ENCODE results near the gene NTRK2.

Gene NTRK2

DNA sequence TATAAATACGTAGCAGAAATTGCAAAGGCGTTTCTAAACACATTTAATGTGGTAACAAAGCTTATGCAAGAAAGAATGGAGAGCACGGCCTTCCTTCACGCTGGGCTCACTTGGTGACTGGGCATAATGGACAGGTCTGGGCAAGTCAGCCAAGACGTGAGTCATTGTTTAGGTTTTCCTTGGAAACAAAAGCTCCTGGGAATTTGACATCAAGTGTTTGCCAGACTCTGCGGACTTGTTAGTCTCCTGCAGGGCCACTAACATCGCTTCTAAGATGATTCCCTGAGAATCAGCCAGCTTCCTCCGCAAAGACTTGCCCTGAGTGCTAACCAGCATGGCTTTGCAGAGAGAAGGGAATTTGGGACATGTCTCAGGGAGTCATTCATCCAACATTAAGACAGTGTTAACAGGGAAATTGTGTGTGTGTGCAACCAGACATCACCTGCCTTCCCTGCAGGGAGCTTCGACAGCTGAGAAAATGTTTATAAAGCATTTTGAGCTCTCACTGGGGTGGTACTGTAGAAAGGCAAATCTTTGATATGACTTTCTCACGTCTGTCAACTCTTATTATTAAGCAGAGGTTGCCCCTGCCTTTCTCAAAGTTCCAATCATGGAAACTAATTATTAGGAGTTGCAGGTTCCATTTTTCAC lies 182.5 kb downstream of the NTRK2 start:
- DNase-seq (ENCODE audit: low spot score), result peak; percentile 63

DNA sequence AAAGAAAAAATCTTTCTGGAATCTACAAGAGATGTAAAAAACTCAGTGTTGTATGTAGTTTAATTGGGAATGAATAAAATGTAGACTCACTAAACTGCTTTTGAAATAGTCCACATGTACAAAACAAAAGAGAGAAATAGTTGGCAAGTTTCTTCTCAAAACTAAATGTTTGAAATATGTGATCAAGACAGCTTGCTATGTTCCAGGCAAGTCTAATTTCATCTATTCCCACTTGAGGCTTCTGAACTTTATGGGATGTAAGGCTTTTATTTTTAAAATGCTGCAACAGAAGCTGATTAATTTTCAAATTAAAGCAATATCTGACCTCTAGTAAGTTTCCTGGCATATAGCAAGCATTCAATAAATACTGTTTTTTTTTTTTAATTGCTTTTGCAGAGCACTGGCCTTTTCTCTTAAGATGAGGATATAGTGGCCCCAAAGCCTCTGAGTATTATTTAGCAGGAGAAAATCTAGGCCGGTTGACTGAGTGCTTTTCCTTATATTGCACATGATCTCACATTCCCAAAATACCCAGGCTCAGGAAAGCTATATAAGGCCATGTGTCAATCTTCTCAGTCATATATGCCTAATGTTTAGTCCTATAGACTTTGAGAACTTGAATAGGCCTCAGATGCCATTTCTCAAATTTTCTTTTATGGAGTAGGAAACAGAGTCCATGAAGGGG lies 183.2 kb downstream of the NTRK2 start:
- no peak for DNase-seq (ENCODE audit: low spot score)

DNA sequence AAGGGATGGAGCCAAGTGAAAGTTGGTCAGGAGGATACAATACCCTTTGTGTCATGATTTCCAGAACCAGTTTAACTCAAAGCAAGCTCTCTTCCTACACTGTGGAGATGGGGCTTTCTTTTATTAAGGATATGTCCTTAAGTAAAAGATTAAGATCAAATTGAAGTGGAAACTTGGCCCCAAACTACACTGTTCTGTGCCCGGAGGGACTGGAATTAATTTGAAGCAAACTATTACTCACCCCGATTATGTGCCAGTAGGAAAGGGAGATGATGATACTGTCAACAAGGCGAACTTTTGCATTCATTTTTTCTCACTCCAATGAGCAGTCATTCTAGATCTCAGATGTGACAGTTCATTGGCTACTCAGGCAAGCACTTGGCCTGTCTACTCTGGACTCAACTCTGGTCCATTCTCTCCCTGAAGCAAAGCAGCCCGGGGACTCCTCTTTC lies 186.7 kb downstream of the NTRK2 start:
- DNase-seq (ENCODE audit: low spot score), result no peak

DNA sequence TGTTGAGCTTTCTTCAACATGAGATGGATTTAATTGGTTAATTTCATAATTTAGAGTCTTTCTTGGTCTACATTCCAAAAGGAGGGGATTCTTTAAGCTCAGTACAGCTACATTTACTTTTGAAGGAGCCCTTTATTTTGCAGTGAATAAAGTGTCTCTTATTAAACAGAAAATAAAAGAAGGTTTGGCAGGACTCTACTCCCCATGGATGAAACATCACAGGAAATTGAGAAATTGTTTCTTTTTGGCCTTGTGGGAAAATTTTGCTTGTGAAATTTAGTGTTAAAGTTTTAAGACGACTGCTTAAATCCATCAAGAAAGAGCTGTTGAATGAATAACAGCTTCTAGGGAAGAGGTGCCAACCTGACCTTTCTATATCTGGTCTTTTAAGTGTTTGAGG lies 187.7 kb downstream of the NTRK2 start:
- no peak for DNase-seq (ENCODE audit: low spot score)

DNA sequence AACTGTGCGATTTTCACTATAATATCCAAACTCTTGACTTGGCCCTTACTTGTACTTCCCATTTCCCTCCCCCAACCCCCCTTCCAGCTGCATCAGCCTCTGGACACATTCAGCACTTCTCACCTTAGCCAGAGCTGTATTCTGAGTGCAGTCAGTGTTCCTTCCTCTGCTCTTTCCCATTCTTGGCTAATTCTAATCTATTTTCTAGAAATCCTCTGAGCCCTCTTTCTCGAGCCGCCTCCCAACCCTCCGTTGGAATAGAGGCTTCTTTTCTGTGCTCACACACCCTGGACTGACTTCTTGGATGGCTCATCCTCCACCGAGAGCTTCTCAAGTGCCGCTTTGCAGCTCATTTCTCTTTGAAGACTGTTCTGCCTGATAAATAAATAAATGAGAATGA lies 188.8 kb downstream of the NTRK2 start:
- DNase-seq (ENCODE audit: low spot score), result no peak

DNA sequence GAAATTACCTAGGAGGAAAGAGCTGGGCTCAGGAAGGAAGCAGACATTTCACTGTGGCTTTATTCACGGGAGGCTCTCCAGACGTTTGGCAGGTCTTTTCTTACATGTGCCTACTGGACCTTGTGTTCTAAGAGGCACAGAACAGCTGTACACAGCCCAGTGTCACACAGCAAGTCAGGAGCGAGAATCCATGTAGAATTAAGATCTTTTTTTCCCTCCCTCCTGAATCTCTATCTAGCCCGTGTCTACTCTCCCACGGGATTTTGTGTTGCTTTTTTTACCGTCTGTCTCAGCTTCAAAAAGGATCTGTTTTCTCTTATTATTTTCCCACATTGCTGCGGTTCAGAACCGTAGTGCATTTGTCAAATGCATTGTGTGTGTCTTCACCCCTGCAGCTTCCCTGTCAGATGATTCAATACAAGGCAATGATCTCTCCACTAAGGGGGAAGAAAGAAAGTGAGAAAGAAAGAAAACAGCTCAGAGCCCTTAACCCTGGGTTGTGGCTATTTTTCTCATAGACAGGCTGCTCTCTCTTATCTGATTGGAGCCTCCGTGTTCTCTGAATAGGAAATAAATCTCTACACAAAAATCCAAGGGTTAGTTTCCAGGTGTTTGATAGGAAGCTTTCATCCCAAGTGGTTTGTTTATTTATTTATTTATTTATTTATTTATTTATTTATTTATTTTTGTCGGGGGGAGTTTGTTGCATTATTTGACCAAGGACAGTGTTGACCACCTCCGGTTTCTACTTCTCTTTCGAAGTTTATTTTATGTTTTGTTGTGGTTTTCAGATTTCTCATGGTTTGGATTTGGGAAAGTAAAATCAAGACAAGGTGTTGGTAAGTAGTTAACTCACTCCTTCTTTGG lies 191.0 kb downstream of the NTRK2 start:
- DNase-seq (ENCODE audit: low spot score), result no peak

DNA sequence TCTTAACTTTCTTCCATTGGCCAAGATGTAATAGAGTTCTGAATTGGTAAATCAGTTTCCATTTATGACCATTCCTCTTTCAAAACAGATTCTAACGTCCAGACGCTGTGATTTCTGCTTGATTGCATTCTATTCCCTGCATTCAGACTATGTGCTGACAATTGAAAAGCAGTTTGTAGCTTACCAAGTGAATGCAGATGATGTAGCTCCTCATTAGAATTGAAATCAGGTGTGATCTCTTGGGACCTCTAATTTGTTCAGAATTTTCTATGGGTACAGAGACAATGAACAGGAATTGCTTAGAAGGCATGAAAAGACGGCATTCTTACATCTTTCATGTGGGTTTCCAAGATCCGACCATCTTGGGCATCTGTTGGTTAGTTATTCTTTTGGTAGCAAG lies 191.9 kb downstream of the NTRK2 start:
- no peak for DNase-seq (ENCODE audit: low spot score)

DNA sequence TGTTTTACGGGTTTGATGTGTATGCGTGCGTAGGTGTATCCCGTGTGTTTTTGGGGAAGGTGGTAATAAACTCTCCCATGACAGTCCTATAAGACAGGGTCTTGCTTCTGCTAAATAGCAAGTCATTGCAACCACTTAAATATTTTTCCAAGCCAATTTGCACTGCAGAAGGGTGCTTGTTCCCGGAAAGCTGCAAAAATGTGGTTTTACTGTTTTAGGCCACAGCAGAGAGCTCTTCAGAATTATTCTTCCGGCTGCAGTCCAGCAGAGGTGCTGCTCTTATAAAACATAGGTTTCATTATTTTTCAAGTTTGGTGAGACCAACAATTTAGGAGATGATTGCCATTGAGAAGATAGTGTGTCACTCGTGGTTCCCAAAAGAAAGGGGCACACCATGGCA lies 192.8 kb downstream of the NTRK2 start:
- no peak for DNase-seq (ENCODE audit: low spot score)

DNA sequence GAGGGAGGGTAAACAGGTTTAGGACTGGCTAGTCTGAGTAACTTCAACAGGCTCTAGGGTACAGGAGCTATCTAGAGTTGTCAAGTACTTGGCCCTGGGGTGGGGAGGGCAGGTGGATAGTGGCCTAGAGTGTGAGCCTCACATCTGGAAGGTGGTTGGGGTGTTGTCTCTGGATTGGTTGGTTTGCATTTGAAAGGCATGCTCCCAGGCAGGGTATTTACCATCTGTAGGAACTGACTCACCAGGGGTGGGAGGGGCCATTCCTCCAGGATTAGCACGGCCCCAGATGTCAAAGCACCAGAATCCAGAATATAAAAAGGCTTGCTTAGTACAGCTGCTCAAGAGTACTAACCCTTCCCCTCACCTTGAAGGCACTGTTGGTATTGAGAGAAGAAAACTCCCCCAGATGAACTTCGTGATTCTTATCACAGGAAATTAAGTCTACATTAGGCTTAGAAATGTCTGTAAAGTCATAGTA lies 193.3 kb downstream of the NTRK2 start:
- peak; percentile 29 for DNase-seq (ENCODE audit: low spot score)

DNA sequence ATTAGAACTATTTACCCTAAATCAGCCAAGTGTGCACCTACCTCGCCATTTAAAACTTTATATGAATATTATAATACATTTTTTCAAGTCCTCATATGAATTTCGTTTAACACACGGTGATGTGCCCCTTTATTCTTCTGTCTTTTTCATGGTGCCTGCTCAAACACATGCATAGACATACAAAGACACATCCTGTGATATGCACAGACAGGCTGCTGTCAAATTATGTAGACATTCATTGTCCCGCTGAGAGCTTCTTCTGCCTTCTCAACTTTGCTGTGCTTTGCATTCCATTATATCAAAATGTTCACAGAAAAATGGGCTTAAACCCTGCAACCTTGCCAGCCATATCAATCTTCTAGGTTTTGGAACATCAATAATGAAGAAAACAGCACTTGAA lies 193.8 kb downstream of the NTRK2 start:
- DNase-seq (ENCODE audit: low spot score), result no peak

DNA sequence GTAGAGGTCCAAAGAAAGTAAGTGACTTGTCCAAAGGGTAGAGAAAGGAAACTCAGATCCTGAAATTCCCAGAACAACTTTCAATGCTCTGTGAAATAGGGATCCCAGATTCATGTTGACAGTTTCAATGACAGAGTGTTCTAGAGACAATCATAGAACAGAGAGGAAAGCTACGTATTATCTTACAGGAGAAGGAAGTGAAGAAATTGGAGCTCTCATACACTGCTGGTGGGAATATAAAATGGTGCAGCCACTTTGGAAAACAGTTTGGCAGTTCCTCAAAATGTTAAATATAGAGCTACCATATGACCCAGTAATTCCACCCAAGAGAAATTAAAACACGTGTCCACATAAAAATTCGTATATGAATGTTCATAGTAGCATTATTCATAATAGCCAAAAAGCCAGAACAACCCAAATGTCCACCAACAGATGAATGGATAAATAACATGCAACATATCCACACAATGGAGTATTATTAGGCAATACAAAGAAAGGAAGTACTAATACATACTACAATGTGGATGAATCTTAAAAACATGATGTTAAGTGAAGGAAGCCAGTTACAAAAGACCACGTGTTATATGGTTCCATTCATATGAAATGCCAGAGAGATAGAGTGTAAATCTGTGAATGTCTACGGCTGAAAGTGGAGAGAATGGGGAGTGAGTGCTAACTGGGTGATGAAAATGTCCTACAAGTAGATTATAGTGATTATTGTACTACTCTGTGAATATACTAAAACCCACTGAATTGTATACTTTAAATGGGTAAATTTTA lies 197.1 kb downstream of the NTRK2 start:
- no peak for DNase-seq (ENCODE audit: low spot score)

DNA sequence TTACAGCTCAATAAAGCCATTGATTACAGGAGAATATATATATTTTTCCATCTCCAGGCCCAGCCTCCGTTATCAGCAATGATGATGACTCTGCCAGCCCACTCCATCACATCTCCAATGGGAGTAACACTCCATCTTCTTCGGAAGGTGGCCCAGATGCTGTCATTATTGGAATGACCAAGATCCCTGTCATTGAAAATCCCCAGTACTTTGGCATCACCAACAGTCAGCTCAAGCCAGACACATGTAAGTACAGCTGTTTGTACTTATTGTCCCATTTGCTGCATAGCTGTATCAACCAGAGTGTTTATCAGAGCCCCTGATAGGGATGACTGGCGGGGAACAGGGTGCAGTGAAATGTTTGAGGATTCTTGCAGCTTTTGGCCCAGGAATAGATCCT lies 197.7 kb downstream of the NTRK2 start:
- DNase-seq (ENCODE audit: low spot score), result no peak

DNA sequence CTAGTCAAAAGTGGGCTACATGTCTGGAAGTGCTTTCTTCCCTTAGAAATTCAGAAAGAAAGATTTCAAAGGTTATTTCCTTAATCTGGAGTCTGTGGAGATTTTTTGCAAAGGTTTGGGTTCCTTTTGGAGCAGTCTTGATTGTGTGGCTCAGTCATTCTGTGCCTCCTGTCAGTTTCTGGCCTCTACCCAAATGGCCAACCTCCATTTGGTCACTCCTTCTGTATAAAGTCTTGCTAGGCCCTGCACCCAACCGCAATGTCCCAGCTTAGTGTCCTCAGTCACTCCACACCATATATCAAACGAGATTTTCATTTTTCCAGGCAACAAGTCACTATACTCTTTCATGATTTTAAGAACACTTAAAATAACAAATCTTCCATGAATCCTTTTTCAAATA lies 199.6 kb downstream of the NTRK2 start:
- no peak for DNase-seq (ENCODE audit: low spot score)

DNA sequence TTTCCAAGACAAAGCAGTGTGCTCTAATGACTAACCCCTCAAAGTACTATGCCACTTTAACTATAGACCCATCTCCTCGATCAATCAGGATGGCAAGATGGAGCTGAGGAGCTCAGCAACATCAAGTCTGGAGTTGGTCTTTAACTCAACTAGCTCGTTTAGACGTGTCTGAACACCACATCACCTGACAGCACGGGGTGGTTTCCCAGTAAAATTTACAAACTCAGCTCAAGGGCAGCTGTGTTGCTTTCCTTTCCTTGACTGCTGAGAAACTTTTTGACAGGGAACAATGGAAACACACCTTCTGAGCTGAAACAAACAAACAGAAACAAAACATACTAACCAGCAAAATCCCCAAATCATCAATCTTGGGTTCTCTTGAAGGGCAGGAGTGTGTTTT lies 202.5 kb downstream of the NTRK2 start:
- DNase-seq (ENCODE audit: low spot score), result no peak

DNA sequence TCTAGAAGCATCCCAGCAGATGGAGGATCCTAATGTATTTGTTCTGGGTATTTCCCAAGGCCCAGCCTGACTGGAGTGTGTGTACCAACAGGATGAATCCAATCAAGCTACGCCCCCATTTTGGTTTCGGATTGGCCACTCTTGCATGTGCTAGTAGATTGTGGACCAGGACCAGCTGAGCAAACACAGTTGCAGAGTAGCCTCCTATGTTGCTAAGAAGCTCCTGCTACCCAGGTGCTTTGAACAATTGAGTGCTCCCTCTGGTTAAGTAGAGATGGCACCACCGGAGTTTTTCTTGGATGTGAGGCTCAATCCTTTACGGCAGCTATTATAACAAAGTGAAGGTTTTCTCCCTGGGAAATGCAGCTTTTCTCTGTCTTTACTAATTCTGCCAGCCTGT lies 204.5 kb downstream of the NTRK2 start:
- no peak for DNase-seq (ENCODE audit: low spot score)

DNA sequence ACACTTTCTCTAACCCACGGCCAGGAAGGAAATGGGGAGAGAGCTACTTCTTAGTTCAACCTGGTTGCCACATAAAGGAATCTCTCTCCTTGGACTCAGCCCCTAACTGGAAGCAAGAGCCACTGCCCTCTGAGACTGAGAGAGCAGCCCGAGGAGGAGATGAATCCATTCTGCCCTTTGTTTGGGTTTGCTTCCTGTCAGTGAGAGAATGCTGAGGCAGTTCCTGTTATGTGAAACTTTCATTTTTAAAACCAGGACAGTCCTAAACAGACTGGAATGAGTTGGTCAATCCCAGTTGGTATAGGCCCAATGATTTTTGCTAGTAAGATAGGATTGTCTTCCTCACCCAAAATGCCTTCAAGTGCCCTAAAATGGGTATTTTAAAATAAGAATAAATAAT lies 205.1 kb downstream of the NTRK2 start:
- DNase-seq (ENCODE audit: low spot score), result no peak

DNA sequence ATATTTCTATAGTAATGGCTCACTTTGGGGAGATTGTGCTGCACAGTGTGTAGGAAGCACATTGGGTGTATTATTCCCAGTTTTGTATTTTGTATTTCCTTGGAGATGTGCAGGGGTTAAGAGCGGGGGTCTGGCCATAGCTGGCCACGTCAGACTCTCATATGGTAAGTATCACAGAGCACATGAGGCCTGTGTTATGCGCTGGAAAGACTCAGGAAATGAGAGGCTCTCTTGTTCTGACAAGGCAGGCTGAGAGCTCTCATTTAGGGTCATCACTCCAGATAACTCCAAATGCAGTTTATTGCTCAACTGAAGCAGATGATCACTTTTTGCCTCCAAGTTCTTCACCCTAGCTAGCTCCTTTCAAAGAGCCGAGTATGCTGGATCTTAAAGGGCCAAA lies 205.7 kb downstream of the NTRK2 start:
- DNase-seq (ENCODE audit: low spot score), result no peak

DNA sequence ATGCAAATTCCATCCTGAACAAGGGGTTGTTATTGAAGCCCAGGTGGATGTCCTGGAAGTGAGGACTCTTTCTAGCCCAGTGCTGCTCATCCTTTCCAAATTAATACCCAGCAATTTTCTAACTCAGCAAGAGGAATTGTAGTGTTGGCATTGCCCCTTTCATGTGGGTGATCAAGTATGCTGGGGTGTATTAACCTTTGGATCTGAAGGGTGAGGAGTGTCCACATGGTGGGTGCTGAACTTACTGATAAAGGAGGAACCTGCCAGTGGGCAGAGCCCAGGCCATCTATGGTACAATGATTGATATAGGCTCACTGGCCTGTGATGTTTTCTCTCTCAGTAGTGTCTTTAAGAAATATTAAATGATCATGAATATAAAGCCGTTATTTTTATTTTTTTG lies 210.1 kb downstream of the NTRK2 start:
- no peak for DNase-seq (ENCODE audit: low spot score)

DNA sequence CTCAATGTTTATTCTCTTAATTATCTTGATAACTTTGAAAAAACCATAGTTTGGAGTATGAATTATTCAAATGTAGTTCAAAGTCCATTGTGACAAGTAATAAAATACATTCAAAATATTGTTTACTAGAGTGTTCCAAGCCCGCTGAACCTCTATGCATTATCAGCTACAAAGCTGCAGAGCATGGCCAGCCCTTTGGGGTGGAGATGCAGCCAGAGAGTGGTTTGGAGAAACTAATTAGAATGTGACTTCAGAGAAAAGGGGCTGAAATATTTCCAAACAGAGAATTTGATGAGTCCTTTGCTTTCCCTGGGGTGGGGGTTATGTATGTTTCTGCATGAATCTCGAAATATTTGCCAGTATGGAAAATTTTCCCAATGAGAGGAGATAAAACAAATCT lies 211.3 kb downstream of the NTRK2 start:
- DNase-seq (ENCODE audit: low spot score), result no peak

DNA sequence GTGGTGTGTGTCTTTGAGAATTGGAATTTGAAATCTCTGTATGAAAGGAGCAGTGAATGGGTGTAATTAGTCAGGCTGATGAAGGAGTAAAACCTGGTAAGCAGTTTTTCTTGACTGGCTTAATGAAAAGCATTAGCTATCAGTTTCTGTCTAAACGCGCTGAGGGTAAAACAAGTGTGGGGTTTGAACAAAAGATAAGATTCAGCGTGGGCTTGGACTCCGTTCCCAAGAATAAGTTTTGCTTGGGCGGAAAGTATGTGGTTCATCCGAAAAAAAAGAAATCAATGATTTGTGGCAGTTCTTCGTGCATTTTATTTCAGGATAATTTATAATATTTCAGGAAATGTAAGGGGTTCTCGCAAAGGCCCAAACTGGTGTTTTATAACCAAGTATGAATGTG lies 217.3 kb downstream of the NTRK2 start:
- DNase-seq (ENCODE audit: low spot score), result no peak

DNA sequence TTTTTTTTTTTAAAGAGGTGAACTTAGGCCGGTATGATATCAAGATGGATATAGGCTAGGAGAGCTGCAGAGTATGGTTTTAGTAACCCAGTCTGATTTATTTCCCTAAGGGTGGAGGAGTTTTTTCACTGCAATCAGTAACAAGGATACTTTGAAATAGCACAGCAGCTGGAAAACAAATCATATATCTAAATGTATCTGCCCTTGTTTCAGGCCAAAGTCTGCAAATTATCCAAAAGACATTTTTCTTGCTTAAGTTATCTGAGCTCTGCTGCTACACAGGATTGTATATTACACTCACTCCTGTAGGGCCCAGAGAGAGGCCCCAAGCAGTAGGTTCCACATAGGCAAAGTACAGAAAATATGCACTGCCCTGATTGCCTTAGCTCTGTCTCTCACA lies 222.4 kb downstream of the NTRK2 start:
- no peak for DNase-seq (ENCODE audit: low spot score)

DNA sequence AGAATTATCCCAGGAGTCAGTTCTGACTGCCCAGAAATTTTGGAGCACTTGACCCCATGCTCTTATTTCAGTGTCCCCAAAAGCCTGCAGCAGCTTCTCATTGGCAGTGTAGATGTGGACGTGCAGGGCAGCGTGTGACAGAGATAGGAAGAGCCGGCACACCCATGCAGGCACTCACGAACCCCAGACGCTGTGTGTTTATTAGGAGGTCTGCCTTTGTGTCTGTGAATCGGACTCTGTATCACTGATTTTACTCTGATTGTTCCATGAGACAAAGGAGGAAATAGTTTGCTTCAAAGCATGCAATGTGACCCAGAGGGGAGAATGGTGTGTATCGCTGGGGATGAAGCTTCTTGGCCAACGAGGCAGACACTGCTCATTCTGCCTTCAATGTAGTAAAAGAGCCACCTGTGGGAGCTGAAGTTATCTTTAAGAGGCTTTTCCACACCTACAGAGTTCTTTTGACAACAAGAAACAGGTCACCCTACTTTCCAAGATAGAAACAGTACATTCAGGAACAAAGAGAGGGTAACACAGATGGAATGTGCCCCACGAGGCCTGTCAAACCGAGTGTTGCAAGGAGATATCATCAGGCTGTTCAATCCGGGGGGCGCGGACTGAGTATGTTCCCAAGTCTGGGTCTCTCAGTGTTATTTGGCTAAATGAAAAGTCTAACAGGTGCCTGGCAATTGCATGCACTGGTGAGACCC lies 224.0 kb downstream of the NTRK2 start:
- DNase-seq (ENCODE audit: low spot score), result no peak
